ENCODE results near the gene MACIR. TPM values are rescaled to one million over a fixed set of nuclear protein-coding genes. Genes with fewer than 3 reads are reported as not detected.

Gene MACIR
- polyA plus RNA-seq, 1 donor from 2014 or later = 2.2 TPM

GRCh38 chr5:103290846-103291245, 32.3 kb downstream of the MACIR start:
- Mint-ChIP-seq H3K9me3 (no peaks in the 10 kb centered on the region), H3K4me1 (no peaks in the 10 kb centered on the region), H3K4me3 (no peak overlapping the region), H3K27ac (no peak overlapping the region), H3K36me3 (no peaks in the 10 kb centered on the region), H3K27me3 (no peaks in the 10 kb centered on the region)

- no peak overlapping the region for H3K27ac Mint-ChIP-seq
- no peaks in the 10 kb centered on the region for H3K27me3 Mint-ChIP-seq
- no peaks in the 10 kb centered on the region for H3K9me3 Mint-ChIP-seq
- no peaks in the 10 kb centered on the region for H3K4me1 Mint-ChIP-seq
- no peaks in the 10 kb centered on the region for H3K36me3 Mint-ChIP-seq
- no peak overlapping the region for H3K4me3 Mint-ChIP-seq
Measured at GRCh38 chr5:103291606-103292005, 33.0 kb downstream of the MACIR start.

GRCh38 chr5:103293099-103293498, 34.5 kb downstream of the MACIR start:
- no peak overlapping the region for H3K27ac Mint-ChIP-seq
- H3K27me3 Mint-ChIP-seq = no peaks in the 10 kb centered on the region
- H3K9me3 Mint-ChIP-seq = no peaks in the 10 kb centered on the region
- no peaks in the 10 kb centered on the region for H3K4me1 Mint-ChIP-seq
- no peaks in the 10 kb centered on the region for H3K36me3 Mint-ChIP-seq
- no peak overlapping the region for H3K4me3 Mint-ChIP-seq

GRCh38 chr5:103293719-103294118, 35.2 kb downstream of the MACIR start:
- no peaks in the 10 kb centered on the region for H3K36me3 Mint-ChIP-seq
- H3K27me3 Mint-ChIP-seq = peaks cover under 1% of the 10 kb centered on the region
- H3K27ac Mint-ChIP-seq = no peak overlapping the region
- no peak overlapping the region for H3K4me3 Mint-ChIP-seq
- no peaks in the 10 kb centered on the region for H3K9me3 Mint-ChIP-seq
- no peaks in the 10 kb centered on the region for H3K4me1 Mint-ChIP-seq

GRCh38 chr5:103294906-103295305, 36.3 kb downstream of the MACIR start:
- H3K9me3 Mint-ChIP-seq = no peaks in the 10 kb centered on the region
- H3K4me3 Mint-ChIP-seq = no peak overlapping the region
- no peaks in the 10 kb centered on the region for H3K36me3 Mint-ChIP-seq

GRCh38 chr5:103295424-103295823, 36.9 kb downstream of the MACIR start:
- Mint-ChIP-seq H3K4me1 (no peaks in the 10 kb centered on the region), H3K9me3 (no peaks in the 10 kb centered on the region), H3K27ac (no peak overlapping the region), H3K27me3 (peaks cover 2% of the 10 kb centered on the region), H3K36me3 (no peaks in the 10 kb centered on the region), H3K4me3 (no peak overlapping the region)

More at GRCh38 chr5:103294906-103295305, 36.3 kb downstream of the MACIR start:
- Mint-ChIP-seq H3K4me1 (no peaks in the 10 kb centered on the region), H3K27me3 (peaks cover 2% of the 10 kb centered on the region), H3K27ac (no peak overlapping the region)

GRCh38 chr5:103295871-103296270, 37.3 kb downstream of the MACIR start:
- Mint-ChIP-seq H3K27me3 (peaks cover 2% of the 10 kb centered on the region), H3K36me3 (no peaks in the 10 kb centered on the region), H3K9me3 (no peaks in the 10 kb centered on the region), H3K4me3 (no peak overlapping the region), H3K4me1 (no peaks in the 10 kb centered on the region), H3K27ac (no peak overlapping the region)

GRCh38 chr5:103298117-103298516, 39.6 kb downstream of the MACIR start:
- Mint-ChIP-seq H3K9me3 (peaks cover 0 to 2% (median 0%) of the 10 kb centered on the region in 3 donors), H3K4me3 (no peak overlapping the region), H3K27ac (no peak overlapping the region), H3K27me3 (peaks cover 4% of the 10 kb centered on the region), H3K4me1 (no peaks in the 10 kb centered on the region), H3K36me3 (no peaks in the 10 kb centered on the region)

GRCh38 chr5:103298607-103299188, 40.1 kb downstream of the MACIR start:
- H3K4me3 Mint-ChIP-seq = no peak overlapping the region
- H3K27me3 Mint-ChIP-seq = peaks cover 4% of the 10 kb centered on the region
- H3K36me3 Mint-ChIP-seq = no peaks in the 10 kb centered on the region
- H3K9me3 Mint-ChIP-seq = peaks cover 0 to 2% (median 0%) of the 10 kb centered on the region in 3 donors
- no peak overlapping the region for H3K27ac Mint-ChIP-seq
- no peaks in the 10 kb centered on the region for H3K4me1 Mint-ChIP-seq

GRCh38 chr5:103305809-103306208, 47.2 kb downstream of the MACIR start:
- Mint-ChIP-seq H3K4me3 (no peak overlapping the region), H3K4me1 (no peaks in the 10 kb centered on the region), H3K9me3 (peaks cover 2 to 5% (median 3%) of the 10 kb centered on the region in 3 donors), H3K27ac (no peak overlapping the region), H3K36me3 (no peaks in the 10 kb centered on the region), H3K27me3 (peaks cover 4% of the 10 kb centered on the region)

GRCh38 chr5:103307470-103307869, 48.9 kb downstream of the MACIR start:
- no peaks in the 10 kb centered on the region for H3K36me3 Mint-ChIP-seq
- H3K4me3 Mint-ChIP-seq = no peak overlapping the region
- peaks cover 2 to 6% (median 3%) of the 10 kb centered on the region in 3 donors for H3K9me3 Mint-ChIP-seq
- peaks cover 8% of the 10 kb centered on the region for H3K27me3 Mint-ChIP-seq
- H3K4me1 Mint-ChIP-seq = no peaks in the 10 kb centered on the region
- H3K27ac Mint-ChIP-seq = no peak overlapping the region

GRCh38 chr5:103308774-103309173, 50.2 kb downstream of the MACIR start:
- Mint-ChIP-seq H3K9me3 (peaks cover 2 to 4% (median 3%) of the 10 kb centered on the region in 3 donors), H3K27me3 (peaks cover 8% of the 10 kb centered on the region), H3K36me3 (no peaks in the 10 kb centered on the region), H3K4me1 (no peaks in the 10 kb centered on the region), H3K27ac (no peak overlapping the region), H3K4me3 (no peak overlapping the region)

- no peaks in the 10 kb centered on the region for H3K4me1 Mint-ChIP-seq
- peaks cover 6% of the 10 kb centered on the region for H3K27me3 Mint-ChIP-seq
- no peaks in the 10 kb centered on the region for H3K36me3 Mint-ChIP-seq
- H3K9me3 Mint-ChIP-seq = peaks cover 0 to 2% (median 0%) of the 10 kb centered on the region in 3 donors
- H3K4me3 Mint-ChIP-seq = no peak overlapping the region
- H3K27ac Mint-ChIP-seq = no peak overlapping the region
Measured at GRCh38 chr5:103313056-103313455, 54.5 kb downstream of the MACIR start.

GRCh38 chr5:103315455-103315854, 56.9 kb downstream of the MACIR start:
- Mint-ChIP-seq H3K27ac (no peak overlapping the region), H3K27me3 (peaks cover 9% of the 10 kb centered on the region), H3K4me3 (no peak overlapping the region)

GRCh38 chr5:103327451-103327850, 68.9 kb downstream of the MACIR start:
- H3K27ac Mint-ChIP-seq = peak overlapping the region in 1 of 3 donors; percentile 36
- H3K36me3 Mint-ChIP-seq = no peaks in the 10 kb centered on the region
- H3K4me3 Mint-ChIP-seq = no peak overlapping the region
- no peaks in the 10 kb centered on the region for H3K4me1 Mint-ChIP-seq
- H3K27me3 Mint-ChIP-seq = peaks cover 4% of the 10 kb centered on the region
- H3K9me3 Mint-ChIP-seq = peaks cover 0 to 2% (median 0%) of the 10 kb centered on the region in 3 donors

More at GRCh38 chr5:103315455-103315854, 56.9 kb downstream of the MACIR start:
- H3K9me3 Mint-ChIP-seq = peaks cover 0 to 2% (median 1%) of the 10 kb centered on the region in 3 donors
- no peaks in the 10 kb centered on the region for H3K4me1 Mint-ChIP-seq
- H3K36me3 Mint-ChIP-seq = no peaks in the 10 kb centered on the region

GRCh38 chr5:103327893-103328292, 69.3 kb downstream of the MACIR start:
- Mint-ChIP-seq H3K36me3 (no peaks in the 10 kb centered on the region), H3K4me3 (no peak overlapping the region), H3K4me1 (no peaks in the 10 kb centered on the region), H3K9me3 (peaks cover 0 to 2% (median 0%) of the 10 kb centered on the region in 3 donors), H3K27me3 (peaks cover 4% of the 10 kb centered on the region), H3K27ac (peak overlapping the region in 1 of 3 donors; percentile 36)
